ENCODE results near the gene MCCC1. TPM values are rescaled to one million over a fixed set of nuclear protein-coding genes. Genes with fewer than 3 reads are reported as not detected.

MCCC1 gene
- total RNA-seq, 1 donor from 2014 or later: 32.2 TPM

DNA sequence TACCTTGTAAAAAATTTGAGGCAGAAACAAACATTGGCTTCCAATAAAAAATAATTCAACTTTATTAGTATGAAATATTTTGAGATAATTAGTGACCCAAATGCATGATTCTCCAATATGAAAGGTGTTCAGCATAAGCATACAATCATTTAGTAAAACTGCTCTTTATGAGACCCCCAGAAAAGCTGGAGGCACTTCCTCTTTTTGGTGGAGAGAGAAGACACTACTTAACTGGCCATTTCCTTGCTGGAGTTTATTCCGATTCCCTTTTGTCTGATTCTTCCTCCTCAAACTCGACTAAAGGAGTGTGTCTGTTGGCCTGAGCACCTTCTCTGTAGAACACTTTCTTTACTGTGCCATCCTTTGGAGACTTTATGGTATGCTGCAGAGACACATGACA lies 84.1 kb downstream of the MCCC1 start:
- Mint-ChIP-seq H3K27me3 (no peaks in the 10 kb centered on the region), H3K9me3 (ENCODE audit: low read depth) (no peaks in the 10 kb centered on the region), H3K27ac (no peak overlapping the region), H3K4me1 (ENCODE audit: low read depth) (no peaks in the 10 kb centered on the region), H3K36me3 (ENCODE audit: insufficient read depth) (peaks cover 18% of the 10 kb centered on the region), H3K4me3 (ENCODE audit: low read depth) (no peak overlapping the region)
- TF ChIP-seq CTCF (IDR thresholded peaks at IDR 0.05; ENCODE audit: unreplicated experiment): no peak
- no peak for DNase-seq (ENCODE audit: low spot score, unreplicated experiment)

GRCh38 chr3:183013856-183014255 lies 85.4 kb downstream of the MCCC1 start:
- no peaks in the 10 kb centered on the region for H3K27me3 Mint-ChIP-seq
- DNase-seq (ENCODE audit: low spot score, unreplicated experiment): no peak
- H3K27ac Mint-ChIP-seq: no peak overlapping the region
- no peak overlapping the region for H3K4me3 Mint-ChIP-seq (ENCODE audit: low read depth)
- TF ChIP-seq CTCF (IDR thresholded peaks at IDR 0.05; ENCODE audit: unreplicated experiment): no peak
- no peaks in the 10 kb centered on the region for H3K9me3 Mint-ChIP-seq (ENCODE audit: low read depth)
- H3K4me1 Mint-ChIP-seq (ENCODE audit: low read depth): peaks cover 3% of the 10 kb centered on the region
- H3K36me3 Mint-ChIP-seq (ENCODE audit: insufficient read depth): peaks cover 11% of the 10 kb centered on the region

DNA sequence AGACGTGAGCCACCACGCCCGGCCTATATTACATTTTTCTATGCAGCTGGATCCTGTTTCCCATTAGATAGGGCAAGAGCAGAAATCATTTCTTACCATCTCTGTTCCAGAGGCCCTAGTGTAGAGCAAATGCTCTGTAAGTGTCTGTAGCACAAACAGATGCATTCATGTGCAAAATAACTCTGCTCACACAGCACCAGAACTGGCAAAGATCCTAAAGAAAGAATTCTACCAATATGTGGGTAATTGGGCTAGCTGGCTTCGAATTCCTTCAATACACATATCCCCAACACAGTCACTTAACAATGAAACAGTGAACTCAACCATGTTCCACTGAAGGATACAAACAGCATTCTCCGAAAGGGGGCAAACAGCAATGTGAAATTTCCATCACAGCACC lies 86.2 kb downstream of the MCCC1 start:
- H3K36me3 Mint-ChIP-seq (ENCODE audit: insufficient read depth): peaks cover 9% of the 10 kb centered on the region

GRCh38 chr3:183008800-183009199 lies 90.5 kb downstream of the MCCC1 start:
- no peaks in the 10 kb centered on the region for H3K9me3 Mint-ChIP-seq (ENCODE audit: low read depth)
- H3K27me3 Mint-ChIP-seq: no peaks in the 10 kb centered on the region
- peaks cover 3% of the 10 kb centered on the region for H3K4me1 Mint-ChIP-seq (ENCODE audit: low read depth)
- TF ChIP-seq CTCF (IDR thresholded peaks at IDR 0.05; ENCODE audit: unreplicated experiment): no peak
- no peak overlapping the region for H3K27ac Mint-ChIP-seq
- H3K4me3 Mint-ChIP-seq (ENCODE audit: low read depth): no peak overlapping the region
- H3K36me3 Mint-ChIP-seq (ENCODE audit: insufficient read depth): no peaks in the 10 kb centered on the region
- no peak for DNase-seq (ENCODE audit: low spot score, unreplicated experiment)

More for the DNA sequence above, 86.2 kb downstream of the MCCC1 start:
- no peaks in the 10 kb centered on the region for H3K9me3 Mint-ChIP-seq (ENCODE audit: low read depth)
- H3K4me3 Mint-ChIP-seq (ENCODE audit: low read depth): no peak overlapping the region
- no peak for DNase-seq (ENCODE audit: low spot score, unreplicated experiment)
- H3K4me1 Mint-ChIP-seq (ENCODE audit: low read depth): peaks cover 3% of the 10 kb centered on the region
- TF ChIP-seq CTCF (IDR thresholded peaks at IDR 0.05; ENCODE audit: unreplicated experiment): no peak
- H3K27me3 Mint-ChIP-seq: no peaks in the 10 kb centered on the region
- no peak overlapping the region for H3K27ac Mint-ChIP-seq

- H3K4me3 Mint-ChIP-seq (ENCODE audit: low read depth): no peak overlapping the region
- no peak overlapping the region for H3K27ac Mint-ChIP-seq
- H3K27me3 Mint-ChIP-seq: no peaks in the 10 kb centered on the region
- TF ChIP-seq CTCF (IDR thresholded peaks at IDR 0.05; ENCODE audit: unreplicated experiment): no peak
- H3K36me3 Mint-ChIP-seq (ENCODE audit: insufficient read depth): no peaks in the 10 kb centered on the region
- peaks cover 3% of the 10 kb centered on the region for H3K4me1 Mint-ChIP-seq (ENCODE audit: low read depth)
- no peaks in the 10 kb centered on the region for H3K9me3 Mint-ChIP-seq (ENCODE audit: low read depth)
- no peak for DNase-seq (ENCODE audit: low spot score, unreplicated experiment)
These were observed 91.0 kb downstream of the MCCC1 start for GRCh38 chr3:183008303-183008702.

All from progenitor cell of endocrine pancreas (in vitro differentiated cells).